ENCODE results near the gene ANKRD37.

DNA sequence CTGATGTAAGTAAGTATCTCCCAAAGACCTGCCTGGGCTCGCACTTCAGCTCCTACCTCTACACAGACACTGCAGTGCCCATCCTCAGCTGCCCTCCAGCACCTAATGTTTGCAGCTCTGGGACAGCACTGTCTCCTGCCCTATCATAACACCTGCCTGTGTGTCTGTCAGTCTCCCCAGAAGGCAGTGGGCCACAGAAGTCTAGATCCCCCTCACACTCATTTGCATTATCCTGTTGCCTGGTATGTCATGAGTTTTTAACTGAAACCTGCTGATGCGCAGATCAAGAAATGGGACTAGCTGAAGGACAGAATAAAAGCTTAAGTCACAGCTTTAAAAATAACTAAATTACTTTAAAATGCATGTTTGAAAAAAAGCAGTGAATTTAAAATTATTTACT lies 43.9 kb upstream of the ANKRD37 start:
- TF ChIP-seq, protein P1, sequence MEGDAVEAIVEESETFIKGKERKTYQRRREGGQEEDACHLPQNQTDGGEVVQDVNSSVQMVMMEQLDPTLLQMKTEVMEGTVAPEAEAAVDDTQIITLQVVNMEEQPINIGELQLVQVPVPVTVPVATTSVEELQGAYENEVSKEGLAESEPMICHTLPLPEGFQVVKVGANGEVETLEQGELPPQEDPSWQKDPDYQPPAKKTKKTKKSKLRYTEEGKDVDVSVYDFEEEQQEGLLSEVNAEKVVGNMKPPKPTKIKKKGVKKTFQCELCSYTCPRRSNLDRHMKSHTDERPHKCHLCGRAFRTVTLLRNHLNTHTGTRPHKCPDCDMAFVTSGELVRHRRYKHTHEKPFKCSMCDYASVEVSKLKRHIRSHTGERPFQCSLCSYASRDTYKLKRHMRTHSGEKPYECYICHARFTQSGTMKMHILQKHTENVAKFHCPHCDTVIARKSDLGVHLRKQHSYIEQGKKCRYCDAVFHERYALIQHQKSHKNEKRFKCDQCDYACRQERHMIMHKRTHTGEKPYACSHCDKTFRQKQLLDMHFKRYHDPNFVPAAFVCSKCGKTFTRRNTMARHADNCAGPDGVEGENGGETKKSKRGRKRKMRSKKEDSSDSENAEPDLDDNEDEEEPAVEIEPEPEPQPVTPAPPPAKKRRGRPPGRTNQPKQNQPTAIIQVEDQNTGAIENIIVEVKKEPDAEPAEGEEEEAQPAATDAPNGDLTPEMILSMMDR (conservative IDR thresholded peaks at IDR 0.05 in 1 of 2, IDR thresholded peaks at IDR 0.05 in 1 of 2; ENCODE audit: extremely low read depth in 1 of 2, insufficient read depth in 1 of 2, low read depth in 1 of 2, low read length in 2 of 2), result no peak
- TF ChIP-seq EZH2 (IDR thresholded peaks at IDR 0.05; ENCODE audit: borderline replicate concordance, low read length), result no peak
